AG09309 (cell line): ENCODE results near the gene MSH3.

Experiments used
- DNase-seq: peaks from one replicate; pipeline ENCODE4 v3.0.0-alpha.2; 2010; ENCODE audit warnings: low read depth
- H3K4me3 ChIP-seq: 2 replicates; pipeline ENCODE4 v1.5.1; 2011; ENCODE audit warnings: mild to moderate bottlenecking, low read depth, low read length, moderate library complexity; ENCODE audit not compliant: control insufficient read depth
- TF ChIP-seq, protein P1 (sequence below): IDR thresholded peaks from 2 replicates; pipeline ENCODE4 v1.5.1; 2011; ENCODE audit warnings: mild to moderate bottlenecking, low read depth, low read length, inconsistent platforms; ENCODE audit not compliant: insufficient read depth, control insufficient read depth; ENCODE audit errors: missing control alignments

Gene MSH3

GRCh38 chr5:80904533-80905187, 250.2 kb downstream of the MSH3 start:
- TF ChIP-seq, protein P1, sequence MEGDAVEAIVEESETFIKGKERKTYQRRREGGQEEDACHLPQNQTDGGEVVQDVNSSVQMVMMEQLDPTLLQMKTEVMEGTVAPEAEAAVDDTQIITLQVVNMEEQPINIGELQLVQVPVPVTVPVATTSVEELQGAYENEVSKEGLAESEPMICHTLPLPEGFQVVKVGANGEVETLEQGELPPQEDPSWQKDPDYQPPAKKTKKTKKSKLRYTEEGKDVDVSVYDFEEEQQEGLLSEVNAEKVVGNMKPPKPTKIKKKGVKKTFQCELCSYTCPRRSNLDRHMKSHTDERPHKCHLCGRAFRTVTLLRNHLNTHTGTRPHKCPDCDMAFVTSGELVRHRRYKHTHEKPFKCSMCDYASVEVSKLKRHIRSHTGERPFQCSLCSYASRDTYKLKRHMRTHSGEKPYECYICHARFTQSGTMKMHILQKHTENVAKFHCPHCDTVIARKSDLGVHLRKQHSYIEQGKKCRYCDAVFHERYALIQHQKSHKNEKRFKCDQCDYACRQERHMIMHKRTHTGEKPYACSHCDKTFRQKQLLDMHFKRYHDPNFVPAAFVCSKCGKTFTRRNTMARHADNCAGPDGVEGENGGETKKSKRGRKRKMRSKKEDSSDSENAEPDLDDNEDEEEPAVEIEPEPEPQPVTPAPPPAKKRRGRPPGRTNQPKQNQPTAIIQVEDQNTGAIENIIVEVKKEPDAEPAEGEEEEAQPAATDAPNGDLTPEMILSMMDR: no peak
- no peak overlapping the region for H3K4me3 ChIP-seq
- no peak for DNase-seq

DNA sequence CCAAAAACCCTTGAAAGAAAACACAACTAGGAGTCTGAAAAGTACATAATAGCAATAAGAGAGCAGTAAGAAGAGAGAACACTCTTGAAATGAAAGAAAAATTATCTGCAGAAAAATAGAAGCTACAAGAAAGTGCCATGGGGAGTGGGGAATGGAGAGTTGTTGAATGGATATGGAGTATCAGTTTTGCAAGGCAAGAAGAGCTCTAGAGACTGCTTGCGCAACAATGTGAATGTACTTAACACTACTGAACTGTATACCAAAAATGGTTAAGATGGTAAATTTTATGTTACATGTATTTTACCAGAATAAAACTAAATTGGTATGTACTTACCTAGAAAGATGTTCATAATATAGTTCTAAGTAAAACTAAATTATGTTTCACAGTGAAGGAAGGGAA, 251.0 kb downstream of the MSH3 start:
- TF ChIP-seq, protein P1: no peak
- DNase-seq: no peak
- H3K4me3 ChIP-seq: no peak overlapping the region

DNA sequence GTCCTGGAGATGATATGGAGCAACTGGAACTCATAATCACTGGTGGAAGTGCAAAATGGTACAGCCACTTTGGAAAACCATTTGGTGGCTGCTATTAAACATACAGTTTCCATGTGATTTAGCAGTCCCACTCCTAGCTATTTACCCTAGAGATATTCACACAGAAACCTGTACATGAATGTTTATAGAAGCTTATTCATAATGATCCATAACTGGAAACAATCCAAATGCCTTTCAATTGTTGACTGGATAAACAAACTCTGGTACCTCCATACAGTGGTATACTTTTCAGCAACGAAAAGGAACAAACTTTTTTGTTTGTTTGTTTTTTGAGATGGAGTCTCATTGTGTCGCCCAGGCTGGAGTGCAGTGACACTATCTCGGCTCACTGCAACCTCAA, 258.0 kb downstream of the MSH3 start:
- H3K4me3 ChIP-seq: no peak overlapping the region
- TF ChIP-seq, protein P1: no peak
- DNase-seq: no peak

GRCh38 chr5:80915716-80916115, 261.3 kb downstream of the MSH3 start:
- TF ChIP-seq, protein P1: no peak
- peak; percentile 17 for DNase-seq
- no peak overlapping the region for H3K4me3 ChIP-seq

- H3K4me3 ChIP-seq: no peak overlapping the region
- peak; percentile 11 for DNase-seq
- TF ChIP-seq, protein P1: no peak
Measured at GRCh38 chr5:80916676-80917075, 262.2 kb downstream of the MSH3 start.

DNA sequence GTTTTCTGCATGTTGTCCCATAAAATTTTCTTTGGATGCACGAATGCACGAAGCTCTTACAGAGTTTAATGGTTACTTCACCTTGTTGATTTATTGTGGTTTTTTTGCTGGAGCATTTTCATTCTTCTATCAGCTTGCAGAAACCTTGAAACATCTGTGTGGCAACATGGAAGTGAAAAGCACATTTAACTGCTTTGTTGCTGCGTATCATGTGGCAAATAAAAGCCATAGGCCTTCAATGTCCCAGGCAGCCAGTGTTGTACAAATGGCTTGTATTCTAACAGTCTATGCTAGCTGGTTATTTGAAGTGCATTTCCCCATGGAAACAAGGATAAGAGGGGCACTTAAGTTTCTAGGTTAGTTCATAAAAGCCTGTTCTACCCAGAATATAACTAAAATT, 263.2 kb downstream of the MSH3 start:
- TF ChIP-seq, protein P1: no peak
- no peak overlapping the region for H3K4me3 ChIP-seq
- DNase-seq: peak; percentile 59
